HUES64 (cell line): ENCODE measurements around the gene LRRTM2.

Source experiments
- H3K27ac ChIP-seq: 2 replicates; pipeline ENCODE4 v1.7.0; 2013; ENCODE audit warnings: low read depth, low read length, inconsistent platforms
- H3K27me3 ChIP-seq: 2 replicates; pipeline ENCODE4 v1.6.1; 2013; ENCODE audit warnings: mild to moderate bottlenecking, low read length; ENCODE audit not compliant: insufficient read depth
- H3K36me3 ChIP-seq: 2 replicates; pipeline ENCODE4 v1.6.1; 2013; ENCODE audit warnings: mild to moderate bottlenecking, low read length; ENCODE audit not compliant: insufficient read depth
- H3K4me1 ChIP-seq: 2 replicates; pipeline ENCODE4 v1.6.1; 2013; ENCODE audit warnings: mild to moderate bottlenecking, low read length, moderate library complexity; ENCODE audit not compliant: insufficient read depth
- H3K4me3 ChIP-seq: 2 replicates; pipeline ENCODE4 v1.5.1; 2013; ENCODE audit warnings: mild to moderate bottlenecking, low read length, moderate library complexity
- H3K9ac ChIP-seq: 2 replicates; pipeline ENCODE4 v1.6.1; 2013; ENCODE audit warnings: mild to moderate bottlenecking, low read depth, low read length
- H3K9me3 ChIP-seq: 2 replicates; pipeline ENCODE4 v1.6.1; 2013; ENCODE audit warnings: low read depth, low read length; ENCODE audit not compliant: insufficient read depth
- WGBS: fragments of 150-250, 120-280 bp; methylation state at CpG from one replicate; pipeline ENCODE4 v1.1.7; 2013; ENCODE audit warnings: missing lambda C conversion rate; 5-methylcytosine and 5-hydroxymethylcytosine counted together

The LRRTM2 gene

GRCh38 chr5:138905541-138905940 is 30.4 kb upstream of the LRRTM2 start:
- H3K36me3 ChIP-seq: peaks cover 73% of the 10 kb centered on the region
- no peaks in the 10 kb centered on the region for H3K9me3 ChIP-seq
- no peak overlapping the region for H3K4me3 ChIP-seq
- no peaks in the 10 kb centered on the region for H3K27me3 ChIP-seq
- no peak overlapping the region for H3K27ac ChIP-seq
- peaks cover 7% of the 10 kb centered on the region; the same call in 1 of the 2 replicates for H3K4me1 ChIP-seq
- H3K9ac ChIP-seq: no peak overlapping the region
- WGBS: 95% methylated on average over 1 of the region's 1 CpG

- no peak overlapping the region for H3K9ac ChIP-seq
- 96% methylated on average over 10 of the region's 10 CpGs for WGBS
- H3K9me3 ChIP-seq: no peaks in the 10 kb centered on the region
- H3K4me3 ChIP-seq: no peak overlapping the region
- no peaks in the 10 kb centered on the region for H3K27me3 ChIP-seq
- H3K36me3 ChIP-seq: peaks cover 73% of the 10 kb centered on the region
- peaks cover 7% of the 10 kb centered on the region; the same call in 1 of the 2 replicates for H3K4me1 ChIP-seq
- H3K27ac ChIP-seq: no peak overlapping the region
Measured at GRCh38 chr5:138903130-138903775, 28.1 kb upstream of the LRRTM2 start.

DNA sequence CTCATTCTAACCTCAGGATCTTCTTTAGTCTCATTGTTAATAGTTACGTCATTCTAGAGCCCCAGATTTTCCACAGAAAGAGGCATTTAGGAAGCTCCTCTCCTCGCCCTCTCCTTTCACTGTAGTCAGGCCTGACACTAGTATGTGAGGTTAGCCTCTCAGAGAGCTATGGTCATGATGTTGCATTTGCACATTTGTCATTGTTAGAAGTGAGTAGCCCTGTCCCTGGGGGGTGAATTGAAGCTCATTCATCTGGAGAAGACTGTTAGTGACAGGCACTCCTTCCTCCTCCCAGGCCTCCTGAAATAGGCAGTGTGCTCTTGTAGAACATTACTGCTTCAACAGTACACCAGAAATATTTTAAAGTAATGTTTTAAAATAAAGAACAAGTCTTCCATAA is 26.6 kb upstream of the LRRTM2 start:
- Histone ChIP-seq H3K4me3 (no peak overlapping the region), H3K4me1 (peaks cover 7% of the 10 kb centered on the region; the same call in 1 of the 2 replicates), H3K27ac (no peak overlapping the region), H3K27me3 (no peaks in the 10 kb centered on the region), H3K9me3 (no peaks in the 10 kb centered on the region), H3K9ac (no peak overlapping the region), H3K36me3 (peaks cover 67% of the 10 kb centered on the region)
- 92% methylated on average over 2 of the region's 2 CpGs for WGBS

DNA sequence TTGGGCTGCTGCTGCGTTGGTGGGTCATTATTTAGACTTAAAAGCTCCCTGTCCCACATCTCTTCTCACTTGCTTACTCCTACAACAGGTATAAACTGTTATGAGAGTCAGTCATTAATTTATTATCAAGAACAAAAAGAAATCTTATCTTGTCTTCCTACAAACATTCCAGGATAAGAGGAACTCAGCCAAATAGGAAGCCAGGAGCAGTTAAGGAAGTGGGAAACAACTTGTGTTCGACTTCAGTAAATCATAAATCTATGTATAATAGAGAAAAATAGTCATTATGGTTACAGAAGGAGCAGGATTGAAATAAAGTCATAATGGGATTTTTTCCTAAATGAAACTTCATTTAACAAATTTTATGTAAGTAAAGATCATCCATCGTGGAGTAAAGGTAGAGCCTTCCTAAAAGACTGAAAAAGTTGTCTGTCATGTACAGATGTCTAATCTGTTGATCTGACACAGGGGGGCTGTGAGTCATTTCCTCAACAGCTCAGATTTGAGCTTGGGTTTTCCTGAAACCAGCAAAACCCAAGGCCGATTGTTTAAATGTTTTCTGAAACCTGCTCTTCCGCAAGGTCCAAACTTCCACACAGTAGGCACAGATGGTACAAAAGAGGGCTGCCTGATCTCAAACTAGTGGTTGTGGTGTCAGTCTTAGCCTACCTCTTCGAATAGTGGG is 25.3 kb upstream of the LRRTM2 start:
- H3K27ac ChIP-seq: no peak overlapping the region

GRCh38 chr5:138898742-138899141 is 23.6 kb upstream of the LRRTM2 start:
- no peak overlapping the region for H3K4me3 ChIP-seq
- H3K27ac ChIP-seq: no peak overlapping the region
- H3K4me1 ChIP-seq: peaks cover 7% of the 10 kb centered on the region; the same call in 1 of the 2 replicates
- H3K36me3 ChIP-seq: peaks cover 44% of the 10 kb centered on the region
- H3K27me3 ChIP-seq: no peaks in the 10 kb centered on the region
- H3K9ac ChIP-seq: no peak overlapping the region
- WGBS: 97% methylated on average over 2 of the region's 2 CpGs
- H3K9me3 ChIP-seq: no peaks in the 10 kb centered on the region

More for the DNA sequence above, 25.3 kb upstream of the LRRTM2 start:
- Histone ChIP-seq H3K9me3 (no peaks in the 10 kb centered on the region), H3K4me3 (no peak overlapping the region), H3K27me3 (no peaks in the 10 kb centered on the region), H3K4me1 (peaks cover 7% of the 10 kb centered on the region; the same call in 1 of the 2 replicates), H3K36me3 (peaks cover 58% of the 10 kb centered on the region), H3K9ac (no peak overlapping the region)
- WGBS: 98% methylated on average over 4 of the region's 6 CpGs

GRCh38 chr5:138898299-138898698 is 23.2 kb upstream of the LRRTM2 start:
- Histone ChIP-seq H3K4me1 (peaks cover 7% of the 10 kb centered on the region; the same call in 1 of the 2 replicates), H3K9ac (no peak overlapping the region), H3K27me3 (no peaks in the 10 kb centered on the region), H3K4me3 (no peak overlapping the region), H3K27ac (no peak overlapping the region), H3K9me3 (no peaks in the 10 kb centered on the region), H3K36me3 (peaks cover 40% of the 10 kb centered on the region)
- WGBS: 100% methylated on average over 1 of the region's 1 CpG

DNA sequence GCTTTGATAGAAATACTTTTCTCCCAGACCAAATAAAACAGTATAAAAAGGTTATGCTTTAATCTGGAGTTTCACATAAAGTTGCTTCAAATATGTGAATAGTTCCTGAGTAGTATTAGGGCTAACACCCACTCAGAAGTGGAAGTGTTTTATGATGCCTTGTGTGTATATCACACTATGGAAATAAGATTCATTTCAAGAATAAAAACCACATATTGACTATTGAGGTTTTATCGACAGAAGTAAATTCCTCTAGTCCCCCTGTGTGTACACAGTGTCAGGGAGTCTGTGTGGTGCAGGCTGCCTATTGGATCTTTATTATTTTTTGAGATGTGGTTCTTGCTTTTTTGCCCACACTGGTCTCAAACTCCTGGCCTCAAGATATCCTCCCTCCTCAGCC is 20.8 kb upstream of the LRRTM2 start:
- no peak overlapping the region for H3K27ac ChIP-seq
- no peak overlapping the region for H3K9ac ChIP-seq
- H3K36me3 ChIP-seq: peaks cover 36% of the 10 kb centered on the region
- no peaks in the 10 kb centered on the region for H3K27me3 ChIP-seq
- H3K4me1 ChIP-seq: no peaks in the 10 kb centered on the region
- no CpG with 5 or more reads among the region's 1 CpG for WGBS
- 0 out of 2 replicates have a peak, but pooled peaks cover under 1% of the 10 kb centered on the region for H3K9me3 ChIP-seq
- no peak overlapping the region for H3K4me3 ChIP-seq

GRCh38 chr5:138890644-138891043 is 15.5 kb upstream of the LRRTM2 start:
- H3K4me3 ChIP-seq: no peak overlapping the region
- H3K27me3 ChIP-seq: no peaks in the 10 kb centered on the region
- peaks cover 62% of the 10 kb centered on the region for H3K36me3 ChIP-seq

GRCh38 chr5:138889994-138890393 is 14.9 kb upstream of the LRRTM2 start:
- Histone ChIP-seq H3K36me3 (peaks cover 60% of the 10 kb centered on the region), H3K27ac (no peak overlapping the region), H3K4me3 (no peak overlapping the region), H3K9ac (no peak overlapping the region), H3K4me1 (peaks cover 14% of the 10 kb centered on the region), H3K9me3 (peaks cover 23% of the 10 kb centered on the region), H3K27me3 (no peaks in the 10 kb centered on the region)

More at GRCh38 chr5:138890644-138891043, 15.5 kb upstream of the LRRTM2 start:
- Histone ChIP-seq H3K27ac (no peak overlapping the region), H3K9me3 (peaks cover 23% of the 10 kb centered on the region), H3K9ac (no peak overlapping the region), H3K4me1 (peaks cover 8% of the 10 kb centered on the region)

DNA sequence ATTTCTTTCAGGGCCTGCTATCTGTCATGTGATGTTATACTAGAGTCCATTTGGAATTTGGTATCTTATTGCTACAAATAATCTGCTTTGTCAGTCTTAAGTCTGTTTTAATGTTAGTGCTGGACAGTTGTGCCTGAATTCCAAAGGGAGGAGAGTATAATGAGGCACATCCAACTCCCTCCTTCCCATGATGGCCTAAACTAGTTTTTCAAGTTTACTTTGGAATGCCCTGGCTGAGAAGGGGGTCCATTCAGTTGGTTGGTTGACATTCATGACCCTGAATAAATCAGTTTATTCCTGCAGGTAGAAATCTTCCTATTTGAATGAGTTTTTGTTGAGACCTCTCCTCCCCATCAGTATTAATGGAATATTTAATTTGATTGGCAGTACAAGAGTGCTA is 9.4 kb upstream of the LRRTM2 start:
- Histone ChIP-seq H3K27ac (peak overlapping the region; percentile 91), H3K4me1 (peaks cover 36% of the 10 kb centered on the region), H3K4me3 (peak overlapping the region; percentile 26), H3K9ac (no peak overlapping the region; the same call in 1 of the 2 replicates), H3K27me3 (no peaks in the 10 kb centered on the region), H3K36me3 (peaks cover 33% of the 10 kb centered on the region), H3K9me3 (peaks cover 9% of the 10 kb centered on the region; the same call in 1 of the 2 replicates)

DNA sequence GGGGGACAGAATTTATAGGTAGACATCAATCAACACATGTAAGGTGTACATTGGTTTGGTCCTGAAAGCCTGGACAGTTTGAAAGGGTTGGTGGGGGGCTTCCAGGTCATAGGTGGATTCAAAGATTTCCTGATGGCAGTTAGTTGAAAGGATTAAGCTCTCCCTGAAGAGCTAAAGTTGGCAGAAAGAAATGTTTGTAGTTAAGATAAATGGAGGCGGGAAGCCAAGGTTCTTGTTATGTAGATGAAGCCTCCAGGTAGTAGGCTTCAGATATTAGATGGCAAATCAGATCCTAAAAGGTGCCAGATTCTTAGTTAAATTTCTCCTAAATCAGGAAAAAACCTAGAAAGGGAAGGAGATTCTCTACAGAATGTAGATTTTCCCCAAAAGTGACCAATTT is 9.0 kb upstream of the LRRTM2 start:
- Histone ChIP-seq H3K27me3 (no peaks in the 10 kb centered on the region), H3K4me3 (peak overlapping the region; percentile 26; the same call in 1 of the 2 replicates), H3K4me1 (peaks cover 36% of the 10 kb centered on the region), H3K36me3 (peaks cover 29% of the 10 kb centered on the region), H3K9me3 (peaks cover 5% of the 10 kb centered on the region; the same call in 1 of the 2 replicates), H3K27ac (peak overlapping the region; percentile 91), H3K9ac (no peak overlapping the region; the same call in 1 of the 2 replicates)
- WGBS: 35% methylated on average over 1 of the region's 1 CpG
